ENCODE measurements around the gene SLC39A11.

DNA sequence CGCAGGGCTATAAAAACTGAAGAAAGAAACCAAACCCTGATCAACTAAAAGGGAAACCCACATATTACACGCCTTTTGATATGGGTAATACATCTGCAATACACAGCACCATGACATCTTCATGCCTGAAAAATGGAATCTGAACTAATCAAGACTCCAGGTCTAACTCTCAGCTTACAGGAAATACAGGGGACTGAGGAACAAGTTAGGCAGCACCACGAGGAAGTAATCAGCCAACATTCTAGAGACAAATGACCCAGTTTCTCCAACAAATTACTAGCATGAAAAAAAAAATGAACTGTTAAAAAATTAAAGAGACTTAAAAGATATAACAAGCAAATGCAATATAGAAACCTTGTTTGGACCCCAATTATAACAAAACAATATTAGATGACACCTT, 9.1 kb downstream of the SLC39A11 start:
- TF ChIP-seq, protein P1, sequence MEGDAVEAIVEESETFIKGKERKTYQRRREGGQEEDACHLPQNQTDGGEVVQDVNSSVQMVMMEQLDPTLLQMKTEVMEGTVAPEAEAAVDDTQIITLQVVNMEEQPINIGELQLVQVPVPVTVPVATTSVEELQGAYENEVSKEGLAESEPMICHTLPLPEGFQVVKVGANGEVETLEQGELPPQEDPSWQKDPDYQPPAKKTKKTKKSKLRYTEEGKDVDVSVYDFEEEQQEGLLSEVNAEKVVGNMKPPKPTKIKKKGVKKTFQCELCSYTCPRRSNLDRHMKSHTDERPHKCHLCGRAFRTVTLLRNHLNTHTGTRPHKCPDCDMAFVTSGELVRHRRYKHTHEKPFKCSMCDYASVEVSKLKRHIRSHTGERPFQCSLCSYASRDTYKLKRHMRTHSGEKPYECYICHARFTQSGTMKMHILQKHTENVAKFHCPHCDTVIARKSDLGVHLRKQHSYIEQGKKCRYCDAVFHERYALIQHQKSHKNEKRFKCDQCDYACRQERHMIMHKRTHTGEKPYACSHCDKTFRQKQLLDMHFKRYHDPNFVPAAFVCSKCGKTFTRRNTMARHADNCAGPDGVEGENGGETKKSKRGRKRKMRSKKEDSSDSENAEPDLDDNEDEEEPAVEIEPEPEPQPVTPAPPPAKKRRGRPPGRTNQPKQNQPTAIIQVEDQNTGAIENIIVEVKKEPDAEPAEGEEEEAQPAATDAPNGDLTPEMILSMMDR (conservative IDR thresholded peaks at IDR 0.05 in 1 of 2, IDR thresholded peaks at IDR 0.05 in 1 of 2; ENCODE audit: low read depth in 1 of 2, low read length in 2 of 2) = no peak
- TF ChIP-seq EZH2 (IDR thresholded peaks at IDR 0.05; ENCODE audit: low read length, missing control alignments) = no peak

All from fibroblast of lung (primary cell).